ENCODE results near the gene KANTR. TPM values are rescaled to one million over a fixed set of nuclear protein-coding genes. Genes with fewer than 3 reads are reported as not detected.

Gene KANTR
- total RNA-seq, 1 experiment from 2014 or later: 18.2 TPM

DNA sequence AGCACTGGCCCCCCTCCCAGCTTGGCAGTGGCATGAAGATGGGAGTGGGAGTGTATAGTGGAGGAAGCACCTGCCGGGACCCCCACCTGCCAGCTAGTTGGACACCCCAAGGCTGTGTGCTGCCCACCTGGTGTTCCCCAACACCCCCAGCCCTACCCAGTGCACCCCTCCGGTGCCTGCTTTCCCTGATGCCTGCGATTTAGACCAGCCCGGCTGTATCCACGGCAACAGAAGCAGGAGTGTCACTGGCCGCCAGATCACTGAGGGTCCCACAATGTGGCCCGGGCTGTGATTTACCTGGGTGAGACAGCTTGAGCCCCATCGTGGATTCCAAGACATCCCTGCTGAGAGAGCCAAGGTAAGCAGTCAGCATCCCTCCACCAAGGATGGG, 44.8 kb upstream of the KANTR start:
- CTCF ChIA-PET: no interaction called here
- Mint-ChIP-seq H3K27ac (ENCODE audit: unreplicated experiment) (no peak overlapping the region), H3K9me3 (ENCODE audit: low read depth, unreplicated experiment) (no peaks in the 10 kb centered on the region), H3K27me3 (ENCODE audit: unreplicated experiment) (peaks cover 14% of the 10 kb centered on the region), H3K4me1 (ENCODE audit: low read depth, unreplicated experiment) (no peaks in the 10 kb centered on the region), H3K36me3 (ENCODE audit: insufficient read depth, unreplicated experiment) (no peaks in the 10 kb centered on the region), H3K4me3 (ENCODE audit: low read depth, unreplicated experiment) (no peak overlapping the region)
- no TSS peak for BruUV-seq (replicated peaks)
- TF ChIP-seq, protein P1, sequence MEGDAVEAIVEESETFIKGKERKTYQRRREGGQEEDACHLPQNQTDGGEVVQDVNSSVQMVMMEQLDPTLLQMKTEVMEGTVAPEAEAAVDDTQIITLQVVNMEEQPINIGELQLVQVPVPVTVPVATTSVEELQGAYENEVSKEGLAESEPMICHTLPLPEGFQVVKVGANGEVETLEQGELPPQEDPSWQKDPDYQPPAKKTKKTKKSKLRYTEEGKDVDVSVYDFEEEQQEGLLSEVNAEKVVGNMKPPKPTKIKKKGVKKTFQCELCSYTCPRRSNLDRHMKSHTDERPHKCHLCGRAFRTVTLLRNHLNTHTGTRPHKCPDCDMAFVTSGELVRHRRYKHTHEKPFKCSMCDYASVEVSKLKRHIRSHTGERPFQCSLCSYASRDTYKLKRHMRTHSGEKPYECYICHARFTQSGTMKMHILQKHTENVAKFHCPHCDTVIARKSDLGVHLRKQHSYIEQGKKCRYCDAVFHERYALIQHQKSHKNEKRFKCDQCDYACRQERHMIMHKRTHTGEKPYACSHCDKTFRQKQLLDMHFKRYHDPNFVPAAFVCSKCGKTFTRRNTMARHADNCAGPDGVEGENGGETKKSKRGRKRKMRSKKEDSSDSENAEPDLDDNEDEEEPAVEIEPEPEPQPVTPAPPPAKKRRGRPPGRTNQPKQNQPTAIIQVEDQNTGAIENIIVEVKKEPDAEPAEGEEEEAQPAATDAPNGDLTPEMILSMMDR (IDR thresholded peaks at IDR 0.05; ENCODE audit: unreplicated experiment): no peak
- intact Hi-C loops (cut with micrococcal nuclease; ENCODE audit: unreplicated experiment): no loop called here
- no peak for DNase-seq

DNA sequence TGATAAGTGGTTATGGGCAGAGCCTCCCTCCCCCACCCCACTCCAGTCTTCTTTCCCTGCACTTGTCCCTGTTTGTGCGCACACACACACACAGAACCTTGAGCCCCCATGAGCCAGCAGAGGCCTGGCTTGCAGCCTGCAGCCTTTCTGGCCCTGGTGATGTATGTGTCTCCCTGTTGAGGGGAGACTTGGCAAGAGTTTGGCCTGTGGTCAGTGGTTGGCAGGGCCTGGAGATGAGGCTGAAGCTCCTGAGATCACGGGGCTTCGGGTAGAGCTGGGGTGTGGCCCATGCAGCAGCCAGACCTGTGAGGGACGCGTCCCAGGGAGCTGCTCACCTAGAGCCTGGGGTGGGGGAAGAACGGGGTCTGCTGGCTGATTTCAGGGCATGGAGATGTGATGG, 43.1 kb upstream of the KANTR start:
- TF ChIP-seq, protein P1 (IDR thresholded peaks at IDR 0.05; ENCODE audit: unreplicated experiment): no peak
- BruUV-seq (replicated peaks): no TSS peak
- CTCF ChIA-PET: no interaction called here
- H3K36me3 Mint-ChIP-seq (ENCODE audit: insufficient read depth, unreplicated experiment): no peaks in the 10 kb centered on the region
- H3K4me1 Mint-ChIP-seq (ENCODE audit: low read depth, unreplicated experiment): no peaks in the 10 kb centered on the region
- no peak overlapping the region for H3K27ac Mint-ChIP-seq (ENCODE audit: unreplicated experiment)
- intact Hi-C loops (cut with micrococcal nuclease; ENCODE audit: unreplicated experiment): no loop called here
- H3K9me3 Mint-ChIP-seq (ENCODE audit: low read depth, unreplicated experiment): no peaks in the 10 kb centered on the region
- H3K27me3 Mint-ChIP-seq (ENCODE audit: unreplicated experiment): no peaks in the 10 kb centered on the region
- DNase-seq: no peak
- no peak overlapping the region for H3K4me3 Mint-ChIP-seq (ENCODE audit: low read depth, unreplicated experiment)

DNA sequence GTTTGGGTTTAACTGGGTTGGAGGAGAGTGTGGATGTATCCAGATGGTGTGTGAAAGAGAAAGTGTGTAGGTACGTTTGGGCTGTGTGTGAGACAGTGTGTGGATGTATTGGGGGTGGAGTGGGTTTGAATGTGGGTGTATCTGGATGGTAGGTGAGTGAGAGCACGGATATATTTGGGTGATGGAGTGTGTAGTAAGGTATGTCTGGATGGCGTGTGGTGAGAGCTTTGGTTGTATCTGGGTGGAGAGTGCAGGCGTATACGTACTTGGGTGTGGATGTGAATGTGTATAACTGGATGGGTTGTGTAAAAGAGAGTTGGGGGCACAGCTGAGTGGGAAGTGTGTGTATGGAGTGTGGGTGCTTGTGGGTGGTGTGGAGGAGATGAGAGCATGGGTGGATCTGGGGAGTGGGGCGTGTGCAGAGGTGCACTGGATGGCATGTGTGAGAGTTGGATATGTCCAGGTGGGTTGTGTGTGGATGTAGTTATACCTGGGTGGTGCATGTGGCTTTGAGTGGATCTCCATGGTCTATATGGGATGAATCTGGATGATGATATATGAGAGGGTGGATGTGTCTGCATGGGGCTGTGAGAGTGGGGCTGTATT, 38.6 kb upstream of the KANTR start:
- Mint-ChIP-seq H3K9me3 (ENCODE audit: low read depth, unreplicated experiment) (no peaks in the 10 kb centered on the region), H3K36me3 (ENCODE audit: insufficient read depth, unreplicated experiment) (no peaks in the 10 kb centered on the region), H3K27me3 (ENCODE audit: unreplicated experiment) (no peaks in the 10 kb centered on the region), H3K27ac (ENCODE audit: unreplicated experiment) (no peak overlapping the region), H3K4me3 (ENCODE audit: low read depth, unreplicated experiment) (no peak overlapping the region), H3K4me1 (ENCODE audit: low read depth, unreplicated experiment) (no peaks in the 10 kb centered on the region)
- CTCF ChIA-PET: no interaction called here
- no TSS peak for BruUV-seq (replicated peaks)
- TF ChIP-seq, protein P1 (IDR thresholded peaks at IDR 0.05; ENCODE audit: unreplicated experiment): no peak
- DNase-seq: no peak
- intact Hi-C loops (cut with micrococcal nuclease; ENCODE audit: unreplicated experiment): no loop called here

DNA sequence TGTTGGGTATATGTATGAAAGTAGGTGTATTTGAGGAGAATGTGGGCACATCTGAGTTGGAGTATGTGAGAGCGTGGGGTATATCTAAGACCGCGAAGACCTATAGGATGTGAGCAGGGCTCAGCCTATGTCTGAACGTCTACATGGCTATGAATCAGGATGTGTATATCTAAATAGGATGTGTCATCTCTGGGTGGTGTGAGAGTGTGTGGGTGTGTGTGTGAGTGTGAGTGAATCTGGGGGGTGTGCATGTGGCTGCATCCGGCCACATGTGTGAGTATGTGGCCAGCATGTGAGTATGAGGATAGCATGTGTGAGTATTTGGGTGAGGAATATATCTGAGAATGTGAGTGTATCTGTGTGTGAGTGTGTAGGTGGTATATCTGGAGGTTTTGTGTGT, 37.6 kb upstream of the KANTR start:
- CTCF ChIA-PET: interaction anchor here (0.6 kb wide), 1 partner anchor 206 kb away, joined by 3 read pairs; no protein-coding TSS in a partner anchor
- no peaks in the 10 kb centered on the region for H3K4me1 Mint-ChIP-seq (ENCODE audit: low read depth, unreplicated experiment)
- TF ChIP-seq, protein P1 (IDR thresholded peaks at IDR 0.05; ENCODE audit: unreplicated experiment): no peak
- no peak overlapping the region for H3K27ac Mint-ChIP-seq (ENCODE audit: unreplicated experiment)
- no peaks in the 10 kb centered on the region for H3K36me3 Mint-ChIP-seq (ENCODE audit: insufficient read depth, unreplicated experiment)
- no peak overlapping the region for H3K4me3 Mint-ChIP-seq (ENCODE audit: low read depth, unreplicated experiment)
- no TSS peak for BruUV-seq (replicated peaks)
- H3K9me3 Mint-ChIP-seq (ENCODE audit: low read depth, unreplicated experiment): no peaks in the 10 kb centered on the region
- intact Hi-C loops (cut with micrococcal nuclease; ENCODE audit: unreplicated experiment): no loop called here
- no peaks in the 10 kb centered on the region for H3K27me3 Mint-ChIP-seq (ENCODE audit: unreplicated experiment)
- DNase-seq: no peak
